NCI-H748 (cell line): ENCODE measurements around the gene RNF123.

Source experiments
- DNase-seq: peaks from one replicate; lab custom pipeline; 2025; ENCODE audit not compliant: unreplicated experiment; lab: John Stamatoyannopoulos, UW

Gene RNF123

GRCh38 chr3:49700453-49701128 is 11.2 kb downstream of the RNF123 start:
- no peak for DNase-seq

GRCh38 chr3:49701388-49702077 is 12.2 kb downstream of the RNF123 start:
- no peak for DNase-seq

- no peak for DNase-seq
Observed at GRCh38 chr3:49702672-49703071, 13.3 kb downstream of the RNF123 start.

- peak; percentile 49 for DNase-seq
Observed at GRCh38 chr3:49703443-49703927, 14.1 kb downstream of the RNF123 start.

- no peak for DNase-seq
Observed at GRCh38 chr3:49703956-49704355, 14.6 kb downstream of the RNF123 start.

GRCh38 chr3:49704629-49705028 is 15.3 kb downstream of the RNF123 start:
- DNase-seq, result no peak

- DNase-seq, result no peak
Observed at GRCh38 chr3:49705390-49705960, 16.1 kb downstream of the RNF123 start.

- no peak for DNase-seq
Observed at GRCh38 chr3:49706456-49707112, 17.2 kb downstream of the RNF123 start.

- no peak for DNase-seq
Observed at GRCh38 chr3:49707113-49707480, 17.7 kb downstream of the RNF123 start.

GRCh38 chr3:49709852-49710251 is 20.5 kb downstream of the RNF123 start:
- no peak for DNase-seq

- DNase-seq, result no peak
Observed at GRCh38 chr3:49711489-49711888, 22.1 kb downstream of the RNF123 start.

- DNase-seq, result no peak
Observed at GRCh38 chr3:49712166-49712565, 22.8 kb downstream of the RNF123 start.

- DNase-seq, result no peak
Observed at GRCh38 chr3:49712631-49713317, 23.4 kb downstream of the RNF123 start.

- DNase-seq, result no peak
Observed at GRCh38 chr3:49713336-49714105, 24.2 kb downstream of the RNF123 start.

GRCh38 chr3:49714728-49715550 is 25.6 kb downstream of the RNF123 start:
- no peak for DNase-seq

- no peak for DNase-seq
Observed at GRCh38 chr3:49715611-49716121, 26.3 kb downstream of the RNF123 start.

- no peak for DNase-seq
Observed at GRCh38 chr3:49716169-49716568, 26.8 kb downstream of the RNF123 start.

- DNase-seq, result no peak
Observed at GRCh38 chr3:49716691-49717210, 27.4 kb downstream of the RNF123 start.
